ENCODE results near the gene EEF1AKMT4.

EEF1AKMT4 gene

DNA sequence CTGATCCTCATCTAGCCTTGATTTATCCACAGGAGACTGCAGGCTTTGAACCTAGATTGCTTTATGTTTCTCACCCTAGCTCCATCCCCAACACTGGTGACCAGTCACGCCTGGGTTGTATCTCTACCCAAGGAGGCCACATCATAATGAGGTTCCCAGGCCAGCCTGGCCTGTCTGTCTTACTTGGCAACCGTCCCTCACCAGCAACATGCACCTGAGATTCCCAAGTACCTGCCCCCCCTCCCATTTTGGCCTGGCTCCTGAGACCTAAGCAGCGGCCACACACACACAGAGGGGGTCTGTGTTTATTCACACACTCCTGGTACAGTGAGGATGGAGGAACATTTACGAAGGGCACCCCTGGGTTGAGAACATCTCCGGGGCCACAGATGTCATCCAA lies 9.5 kb downstream of the EEF1AKMT4 start:
- Histone ChIP-seq H3K4me3 (ENCODE audit: low read length) (no peak overlapping the region), H3K36me3 (replicated peaks; ENCODE audit: insufficient read depth, low read length) (no peaks in the 10 kb centered on the region), H2AFZ (ENCODE audit: low read length) (no peak overlapping the region), H3K9me2 (replicated peaks; ENCODE audit: insufficient read depth, low read length) (no peaks in the 10 kb centered on the region), H3K4me2 (ENCODE audit: low read depth, low read length) (no peak overlapping the region), H3K9ac (ENCODE audit: low read length) (no peak overlapping the region), H3K27me3 (replicated peaks; ENCODE audit: insufficient read depth, low read length) (peaks cover 24% of the 10 kb centered on the region), H3K79me2 (ENCODE audit: low read length) (no peaks in the 10 kb centered on the region), H3K9me3 (replicated peaks; ENCODE audit: insufficient read depth, low read length) (no peaks in the 10 kb centered on the region), H3K4me1 (ENCODE audit: low read length) (peaks cover 10% of the 10 kb centered on the region), H3K27ac (ENCODE audit: low read length) (no peak overlapping the region), H4K20me1 (ENCODE audit: insufficient read depth, low read length) (peaks cover 7% of the 10 kb centered on the region), H3F3A (ENCODE audit: insufficient read depth, low read length) (peaks cover 7% of the 10 kb centered on the region)
- TF ChIP-seq CTCF (IDR thresholded peaks at IDR 0.05; ENCODE audit: low read length) (no peak), EZH2phosphoT487 (IDR thresholded peaks at IDR 0.05; ENCODE audit: low read length) (no peak), EZH2 (optimal IDR thresholded peaks at IDR 0.05; ENCODE audit: low read depth, low read length) (no peak)
- DNase-seq = no peak

- Histone ChIP-seq H3K27me3 (replicated peaks; ENCODE audit: insufficient read depth, low read length) (peaks cover 24% of the 10 kb centered on the region), H3K9ac (ENCODE audit: low read length) (no peak overlapping the region), H3K79me2 (ENCODE audit: low read length) (no peaks in the 10 kb centered on the region), H3F3A (ENCODE audit: insufficient read depth, low read length) (peaks cover 7% of the 10 kb centered on the region), H3K36me3 (replicated peaks; ENCODE audit: insufficient read depth, low read length) (no peaks in the 10 kb centered on the region), H3K4me2 (ENCODE audit: low read depth, low read length) (no peak overlapping the region), H3K4me1 (ENCODE audit: low read length) (peaks cover 10% of the 10 kb centered on the region), H3K4me3 (ENCODE audit: low read length) (no peak overlapping the region), H3K9me2 (replicated peaks; ENCODE audit: insufficient read depth, low read length) (no peaks in the 10 kb centered on the region), H2AFZ (ENCODE audit: low read length) (no peak overlapping the region), H3K9me3 (replicated peaks; ENCODE audit: insufficient read depth, low read length) (no peaks in the 10 kb centered on the region), H4K20me1 (ENCODE audit: insufficient read depth, low read length) (peaks cover 7% of the 10 kb centered on the region), H3K27ac (ENCODE audit: low read length) (no peak overlapping the region)
- no peak for TF ChIP-seq CTCF (IDR thresholded peaks at IDR 0.05; ENCODE audit: low read length)
- no peak for TF ChIP-seq EZH2phosphoT487 (IDR thresholded peaks at IDR 0.05; ENCODE audit: low read length)
- DNase-seq = no peak
Measured at GRCh38 chr3:184259396-184259877, 10.0 kb downstream of the EEF1AKMT4 start.

DNA sequence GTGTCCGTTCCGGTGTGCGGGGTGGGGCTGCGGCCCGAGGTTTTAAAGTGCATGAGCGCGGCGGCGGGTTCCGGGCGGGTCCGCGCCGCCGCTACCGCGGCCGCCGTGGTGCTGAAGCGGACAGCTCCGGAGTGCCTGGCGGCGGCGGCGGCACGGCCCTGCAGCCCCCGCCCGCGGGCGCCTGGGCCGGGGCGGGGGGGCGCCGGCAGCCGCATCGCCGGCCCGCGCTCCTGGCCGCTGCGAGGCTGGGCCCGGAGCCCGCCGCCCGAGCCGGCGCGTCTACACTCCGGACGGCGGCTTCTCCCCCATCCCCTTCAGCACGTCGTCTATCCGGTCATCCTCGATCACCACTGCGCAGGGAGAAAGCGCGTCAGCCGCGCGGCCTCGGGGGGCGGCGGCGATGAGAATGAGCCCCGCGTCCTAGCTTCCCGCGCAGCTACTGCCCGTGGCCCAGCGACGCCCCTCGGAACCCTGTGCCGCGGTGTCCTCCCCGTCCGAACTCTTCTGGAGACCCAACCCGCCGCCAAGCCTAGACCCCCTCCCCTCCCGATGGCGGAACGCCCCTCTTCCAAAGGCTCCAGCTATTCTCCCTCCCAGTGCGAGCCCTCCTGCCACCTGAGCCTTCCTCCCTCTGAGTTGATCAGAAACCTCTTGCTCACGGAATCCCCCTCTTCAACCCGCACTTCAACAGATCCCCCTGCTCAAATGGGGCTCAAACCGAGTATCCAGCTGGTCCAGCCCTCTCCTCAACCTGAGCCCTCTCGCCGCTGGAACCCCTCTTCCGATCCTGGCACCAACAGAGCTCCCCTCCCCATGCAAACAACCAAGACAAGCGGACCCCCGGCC lies 10.6 kb downstream of the EEF1AKMT4 start:
- peaks cover 30% of the 10 kb centered on the region for H3K27me3 ChIP-seq (replicated peaks; ENCODE audit: insufficient read depth, low read length)
- H3K9ac ChIP-seq (ENCODE audit: low read length) = no peak overlapping the region
- no peaks in the 10 kb centered on the region for H3K36me3 ChIP-seq (replicated peaks; ENCODE audit: insufficient read depth, low read length)
- H3K9me2 ChIP-seq (replicated peaks; ENCODE audit: insufficient read depth, low read length) = no peaks in the 10 kb centered on the region
- peaks cover 7% of the 10 kb centered on the region for H3F3A ChIP-seq (ENCODE audit: insufficient read depth, low read length)
- peaks cover 7% of the 10 kb centered on the region for H4K20me1 ChIP-seq (ENCODE audit: insufficient read depth, low read length)
- H3K79me2 ChIP-seq (ENCODE audit: low read length) = no peaks in the 10 kb centered on the region
- H3K4me1 ChIP-seq (ENCODE audit: low read length) = peaks cover 10% of the 10 kb centered on the region
- no peak for TF ChIP-seq EZH2phosphoT487 (IDR thresholded peaks at IDR 0.05; ENCODE audit: low read length)
- no peak for TF ChIP-seq CTCF (IDR thresholded peaks at IDR 0.05; ENCODE audit: low read length)
- no peak for TF ChIP-seq EZH2 (optimal IDR thresholded peaks at IDR 0.05; ENCODE audit: low read depth, low read length)
- peak overlapping the region; percentile 58 for H3K4me3 ChIP-seq (ENCODE audit: low read length)
- H3K9me3 ChIP-seq (replicated peaks; ENCODE audit: insufficient read depth, low read length) = no peaks in the 10 kb centered on the region
- H3K4me2 ChIP-seq (ENCODE audit: low read depth, low read length) = peak overlapping the region; percentile 90
- DNase-seq = peak; percentile 49
- peak overlapping the region; percentile 57 for H2AFZ ChIP-seq (ENCODE audit: low read length)
- H3K27ac ChIP-seq (ENCODE audit: low read length) = no peak overlapping the region

Data from MM.1S (cell line).